HepG2 (cell line): ENCODE measurements around the gene SLC17A9.

ENCODE experiments used
- BCL3 ChIP-seq: sonication (generic); formaldehyde crosslinking; IDR thresholded peaks from 2 replicates; pipeline ENCODE4 v1.5.1; 2020; ENCODE audit warnings: mild to moderate bottlenecking, missing genetic modification reagents, moderate library complexity
- CBX1 ChIP-seq: IDR thresholded peaks from one replicate; pipeline ENCODE4 v1.6.1; 2016; ENCODE audit warnings: antibody characterized with exemption, low read depth
- CTCF ChIP-seq: sonication (generic); formaldehyde crosslinking; IDR thresholded peaks from 2 replicates; pipeline ENCODE4 v1.5.0; 2020; ENCODE audit warnings: mild to moderate bottlenecking, missing genetic modification reagents, moderate library complexity
- EZH2 ChIP-seq: conservative IDR thresholded peaks from 2 replicates; pipeline ENCODE4 v1.6.1; 2012; ENCODE audit warnings: mild to moderate bottlenecking, low read depth, low read length, moderate library complexity
- POLR2A ChIP-seq, 2 experiments: IDR thresholded peaks; 2 replicates each; pipeline ENCODE4 v1.6.1; 2011; ENCODE audit warnings: low read depth in 2 of 2, low read length in 2 of 2, mild to moderate bottlenecking in 1 of 2, moderate library complexity in 1 of 2; ENCODE audit not compliant: insufficient read depth in 1 of 2
- RARA ChIP-seq: IDR thresholded peaks from 2 replicates; pipeline ENCODE4 v1.6.1; 2016; ENCODE audit warnings: missing genetic modification reagents, missing compliant biosample characterization
- ZNF484 ChIP-seq: sonication (generic); formaldehyde crosslinking; IDR thresholded peaks from 2 replicates; pipeline ENCODE4 v1.5.1; 2020; ENCODE audit warnings: mild to moderate bottlenecking, low read depth, missing genetic modification reagents, borderline replicate concordance
- ZNF556 ChIP-seq: sonication (generic); formaldehyde crosslinking; IDR thresholded peaks from 2 replicates; pipeline ENCODE4 v1.4.0; 2020; ENCODE audit warnings: mild to moderate bottlenecking, missing genetic modification reagents, borderline replicate concordance
- ZNF644 ChIP-seq: IDR thresholded peaks from 2 replicates; pipeline ENCODE4 v1.6.1; 2016; ENCODE audit warnings: low read depth

- TF ChIP-seq ZNF484 (CRISPR knock-in tag) = no peak
- no peak for TF ChIP-seq ZNF644 (CRISPR knock-in tag)
- no peak for TF ChIP-seq CTCF (CRISPR knock-in tag)
- no peak for TF ChIP-seq CBX1
- no peak for TF ChIP-seq RARA (CRISPR knock-in tag)
- TF ChIP-seq EZH2 = 0 out of 2 replicates have a peak, but pooled peaks have one; percentile 62
- TF ChIP-seq BCL3 (CRISPR knock-in tag) = no peak
- no peak for TF ChIP-seq ZNF556 (CRISPR knock-in tag)
- TF ChIP-seq POLR2A (IDR thresholded peaks at IDR 0.05; ENCODE audit: insufficient read depth in 1 of 2, low read depth in 2 of 2, low read length in 2 of 2) = no peak
Observed at GRCh38 chr20:63006540-63007359, 54.2 kb downstream of the SLC17A9 start, which contains the start of gene BHLHE23.
